DMS53 treated with DMSO at 0.1 percent for 48 hours (cell line): ENCODE data around the gene UCN2.
A peak's percentile ranks its signal among the peaks of the same experiment; 100 is the strongest.

Experiments used
- DNase-seq: peaks from one replicate; lab custom pipeline; 2025; ENCODE audit not compliant: unreplicated experiment; lab: John Stamatoyannopoulos, UW

UCN2 gene

GRCh38 chr3:48563382-48563918 lies at the start of gene UCN2:
Gene UCN2 (minus strand): TSS chr3:48563781. CDS start chr3:48563124, 657 bp downstream.
- DNase-seq, result no peak

- no peak for DNase-seq
Measured at GRCh38 chr3:48612309-48612708, 48.7 kb upstream of the UCN2 start.

- peak; percentile 34 for DNase-seq
Measured at GRCh38 chr3:48609088-48610005, 45.8 kb upstream of the UCN2 start, which contains the start of gene UQCRC1. Gene UQCRC1 (minus strand): TSS chr3:48609646. CDS start chr3:48609620, 26 bp downstream.

- DNase-seq, result no peak
Measured at GRCh38 chr3:48607519-48607918, 43.9 kb upstream of the UCN2 start.

GRCh38 chr3:48601622-48601994 lies 38.0 kb upstream of the UCN2 start:
- no peak for DNase-seq

- DNase-seq, result no peak
Measured at GRCh38 chr3:48600711-48601621, 37.4 kb upstream of the UCN2 start.

GRCh38 chr3:48599509-48600285 lies 36.1 kb upstream of the UCN2 start:
- no peak for DNase-seq

GRCh38 chr3:48599077-48599501 lies 35.5 kb upstream of the UCN2 start:
- DNase-seq, result no peak

- no peak for DNase-seq
Measured at GRCh38 chr3:48598323-48599076, 34.9 kb upstream of the UCN2 start.

GRCh38 chr3:48597408-48597800 lies 33.8 kb upstream of the UCN2 start:
- no peak for DNase-seq

GRCh38 chr3:48596676-48597407 lies 33.3 kb upstream of the UCN2 start:
- DNase-seq, result no peak

GRCh38 chr3:48596157-48596556 lies 32.6 kb upstream of the UCN2 start:
- no peak for DNase-seq

GRCh38 chr3:48595526-48596121 lies 32.0 kb upstream of the UCN2 start:
- no peak for DNase-seq

GRCh38 chr3:48595075-48595525 lies 31.5 kb upstream of the UCN2 start, which contains the start of gene COL7A1:
Gene COL7A1 (minus strand): TSS chr3:48595329. CDS start chr3:48595159, 170 bp downstream.
- no peak for DNase-seq

- DNase-seq, result peak; percentile 16
Measured at GRCh38 chr3:48594417-48595049, 31.0 kb upstream of the UCN2 start.

- no peak for DNase-seq
Measured at GRCh38 chr3:48593337-48593736, 29.8 kb upstream of the UCN2 start.

GRCh38 chr3:48592519-48593087 lies 29.0 kb upstream of the UCN2 start:
- no peak for DNase-seq
